Hematopoietic multipotent progenitor cell (in vitro differentiated cells): ENCODE results near the gene SEL1L3. TPM values are rescaled to one million over a fixed set of nuclear protein-coding genes. Genes with fewer than 3 reads are reported as not detected.

Experiments used
- DNase-seq, 3 donors: peaks; one replicate each; pipeline ENCODE4 v3.0.0-alpha.2; 2011 to 2015; ENCODE audit warnings: low read depth in 2 of 3, low spot score in 2 of 3
- total RNA-seq: library from RNA; depleted of rRNA; stranded (reverse); fragments of >200 nt; gene quantifications from one replicate; pipeline ENCODE4 v1.2.3, GENCODE V29; 2012

Gene SEL1L3
- total RNA-seq, 1 donor = 31.8 TPM

DNA sequence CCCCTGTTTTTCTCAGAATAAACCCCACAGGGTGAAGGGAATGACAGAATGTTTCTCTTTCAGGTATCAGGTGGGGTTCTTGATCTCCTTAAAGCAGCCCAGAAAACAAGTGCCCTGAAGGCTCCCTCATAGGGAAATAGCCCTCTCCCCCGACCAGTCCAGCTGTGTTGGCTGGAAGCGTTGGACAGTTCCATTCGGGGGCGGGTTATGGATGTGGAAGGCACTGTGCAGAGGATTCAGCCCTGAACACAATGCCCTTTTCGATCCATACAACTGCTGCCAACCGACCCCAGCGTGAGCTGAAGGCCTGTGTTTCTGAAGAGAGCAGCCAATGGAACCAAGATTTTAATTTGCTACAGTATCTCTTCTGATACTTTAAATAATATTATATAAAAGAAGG, 41.5 kb downstream of the SEL1L3 start:
- no peak for DNase-seq

DNA sequence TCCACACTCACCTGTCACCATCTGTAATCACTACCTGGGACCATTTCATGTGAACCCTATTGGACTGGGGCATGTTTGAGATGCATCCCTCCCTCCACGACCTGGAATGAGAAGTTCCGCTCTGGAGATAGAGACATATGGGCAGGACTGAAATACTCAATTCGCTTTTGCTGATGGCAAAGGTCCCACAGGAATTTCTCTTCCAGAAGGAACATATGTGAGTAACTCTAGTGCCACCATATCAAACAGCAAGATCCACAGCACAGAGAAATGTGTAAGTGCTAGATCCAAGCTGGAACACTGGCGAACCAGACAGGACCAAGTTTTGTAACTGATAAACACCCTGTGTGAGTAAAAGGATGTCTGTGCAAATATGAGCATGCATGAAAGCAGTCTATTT, 43.9 kb downstream of the SEL1L3 start:
- DNase-seq = no peak

DNA sequence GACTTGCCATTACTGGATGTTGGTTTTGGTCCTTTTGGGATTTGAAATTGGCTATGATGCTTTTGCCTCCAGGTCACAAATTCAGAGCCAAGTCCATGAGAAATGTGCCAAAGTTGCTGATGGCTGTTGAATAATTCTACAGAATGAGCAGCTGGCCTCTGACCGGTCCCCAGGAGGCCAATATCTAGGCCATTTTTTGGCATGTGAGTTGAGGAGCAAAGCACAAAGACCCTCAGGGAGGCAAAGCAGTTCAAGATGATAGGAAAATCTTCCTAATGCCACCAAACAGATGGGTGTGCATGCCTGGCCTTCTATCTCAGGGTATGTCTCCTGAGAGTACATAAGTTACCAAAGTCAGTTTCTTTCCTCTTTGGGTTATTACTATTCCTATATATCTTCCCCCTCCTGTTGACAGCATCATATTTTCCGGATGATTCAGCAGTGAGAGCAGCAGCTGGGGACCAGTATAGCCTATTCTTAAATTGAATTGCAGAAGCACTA, 44.4 kb downstream of the SEL1L3 start:
- no peak for DNase-seq

DNA sequence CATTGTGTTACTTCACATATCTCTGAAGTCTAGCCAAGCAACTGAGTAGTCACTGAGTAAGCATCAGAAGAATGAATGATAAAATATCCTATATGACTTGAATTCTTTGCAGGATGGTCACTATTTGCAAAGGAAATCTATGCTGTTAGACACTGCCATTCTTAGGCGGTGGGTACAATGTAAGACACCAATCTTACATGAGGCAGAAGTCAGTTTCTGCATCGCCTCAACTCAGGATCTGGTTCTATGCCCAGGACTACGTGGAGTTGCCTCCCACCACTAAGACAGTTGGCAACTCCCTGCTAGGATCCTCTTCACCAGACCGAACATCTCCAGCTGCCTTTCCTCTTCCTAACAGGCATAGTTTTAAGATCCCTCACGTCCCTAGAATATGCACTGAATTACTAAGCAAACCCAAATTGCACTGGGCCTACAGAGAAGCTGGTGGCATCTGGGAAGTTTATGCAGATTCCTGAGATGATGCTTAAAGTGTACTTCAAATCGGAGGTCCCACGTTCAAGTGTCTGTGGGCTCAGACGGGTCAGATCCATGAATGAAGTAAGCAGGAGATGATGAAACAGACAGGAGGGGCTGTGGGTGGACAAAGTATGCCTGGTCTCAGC, 45.6 kb downstream of the SEL1L3 start:
- DNase-seq = no peak

DNA sequence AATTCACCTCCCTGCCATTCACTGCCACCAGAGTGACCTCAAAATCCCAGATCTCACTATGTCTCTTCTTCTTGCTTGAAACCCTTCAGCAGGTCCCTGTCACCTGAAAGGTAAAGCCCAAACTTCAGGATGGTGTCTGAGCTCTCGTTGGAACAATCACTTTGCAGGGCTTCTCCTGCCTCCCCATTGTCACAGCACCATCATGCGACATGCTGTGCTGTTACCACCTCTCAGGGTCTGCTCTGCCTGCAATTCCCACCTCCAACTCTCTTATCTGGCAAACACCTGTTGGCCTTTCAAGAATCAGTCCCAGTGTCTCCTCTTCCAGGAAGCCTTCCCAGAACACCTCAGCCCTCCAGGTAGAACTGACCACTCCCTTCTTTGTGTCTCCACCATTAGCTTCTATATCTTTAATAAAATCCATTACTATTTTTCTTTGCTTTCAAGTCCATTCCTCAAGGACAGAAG, 46.2 kb downstream of the SEL1L3 start:
- no peak for DNase-seq

DNA sequence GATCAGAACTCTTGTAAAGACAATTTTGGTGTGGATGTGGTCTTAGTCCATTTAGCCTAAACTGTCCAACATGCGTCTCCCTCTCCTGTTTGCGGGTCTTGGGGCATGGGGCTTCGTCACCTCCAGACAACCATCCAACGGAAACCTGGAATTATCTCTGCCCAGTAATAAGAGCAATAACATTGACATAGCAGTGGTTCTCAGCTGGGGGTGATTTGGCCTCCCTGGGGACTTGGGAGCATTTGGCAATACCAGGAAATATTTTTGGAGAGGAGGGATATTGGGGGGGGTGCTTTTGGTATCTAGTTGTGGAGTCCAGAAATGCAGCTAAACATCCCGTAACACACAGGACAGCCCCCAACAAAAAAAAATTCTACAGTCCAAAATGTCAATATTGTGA, 47.2 kb downstream of the SEL1L3 start:
- DNase-seq = no peak

DNA sequence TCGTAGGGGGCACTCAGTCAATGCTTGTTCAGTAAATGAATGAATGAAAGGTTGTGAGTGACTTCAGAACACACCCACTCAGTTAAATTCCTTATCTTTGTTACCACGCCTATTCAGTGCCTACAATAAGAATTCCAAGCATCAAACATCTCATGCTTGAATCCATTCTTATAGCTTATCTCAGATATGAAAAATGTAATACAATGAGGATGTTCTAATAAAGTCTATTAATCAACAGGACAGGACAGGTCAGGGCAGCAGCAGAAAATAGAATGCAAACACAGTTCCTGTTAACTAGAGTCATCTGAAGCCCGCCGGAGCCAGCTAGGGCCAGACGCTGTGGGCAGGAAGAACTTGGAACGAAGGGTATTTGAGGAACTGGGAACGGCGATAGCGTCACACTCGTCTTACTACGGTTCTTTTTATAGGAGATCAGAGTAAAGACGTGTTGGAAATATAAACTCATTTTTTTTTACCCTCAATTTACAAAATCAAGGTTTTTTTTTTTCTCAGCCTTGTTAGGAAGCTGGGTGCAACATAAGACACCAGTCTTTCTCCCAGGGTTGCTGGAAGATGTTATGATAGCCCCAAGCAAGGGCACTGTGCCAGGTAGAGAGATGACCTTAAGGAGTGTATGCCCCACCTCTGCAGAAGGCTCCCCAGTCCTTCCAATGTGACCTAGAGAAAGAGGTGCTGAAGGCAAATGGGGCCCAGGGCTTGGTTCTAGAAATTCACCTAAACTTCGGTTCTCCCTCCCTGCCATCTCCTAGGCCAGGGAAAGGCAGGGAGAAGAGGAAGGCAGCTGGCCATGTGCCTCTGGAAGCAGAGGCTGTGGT, 48.3 kb downstream of the SEL1L3 start:
- peak in 1 of 3 donors; percentile 2 for DNase-seq

DNA sequence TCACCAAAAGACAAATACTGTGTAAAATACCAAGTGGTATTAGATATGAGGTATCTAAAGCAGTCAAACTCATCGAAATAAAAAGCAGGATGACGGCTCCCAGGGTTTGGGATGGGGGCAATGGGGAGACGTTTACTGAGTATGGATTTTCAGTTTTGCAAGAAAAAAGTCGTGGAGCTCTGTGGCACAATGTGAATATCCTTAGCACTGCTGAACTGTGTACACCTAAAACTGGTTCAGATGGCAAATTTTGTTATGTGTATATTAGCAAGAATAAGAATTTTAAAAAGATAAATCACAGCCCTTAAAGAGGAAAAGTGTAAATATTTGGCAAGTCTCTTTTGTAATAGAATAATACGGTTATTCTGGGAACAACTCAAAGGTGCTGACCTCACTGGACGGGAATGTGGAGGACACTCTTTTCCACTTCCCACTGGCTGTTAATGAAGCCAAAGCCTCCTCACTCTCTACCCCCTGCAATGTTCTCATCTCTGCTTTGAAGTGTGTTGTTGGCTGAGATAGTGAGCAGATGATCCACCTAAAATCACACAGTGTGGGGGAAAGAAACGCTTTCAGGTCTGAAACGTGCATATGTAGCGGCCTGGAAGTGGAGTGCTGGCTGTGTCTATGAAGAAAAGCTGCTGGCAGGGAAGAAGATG, 49.2 kb downstream of the SEL1L3 start:
- DNase-seq = no peak

DNA sequence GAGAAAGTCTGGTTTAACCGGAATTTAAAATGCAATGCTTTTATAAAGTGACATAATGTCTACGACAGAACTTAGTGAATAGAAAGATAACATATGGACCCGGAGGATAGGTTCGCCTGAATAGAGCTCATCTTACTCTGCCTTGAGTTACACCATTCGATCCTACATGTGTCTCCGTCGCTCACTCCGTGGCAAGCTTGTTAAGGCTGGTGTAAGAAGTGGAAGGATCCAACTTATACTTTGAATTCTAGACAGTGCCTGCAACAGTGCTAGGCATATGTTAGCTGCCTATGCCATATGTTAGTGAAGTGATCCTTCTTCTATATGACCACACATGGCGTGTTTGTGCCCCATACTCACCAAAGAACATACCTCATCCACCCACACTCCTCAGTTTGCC, 50.9 kb downstream of the SEL1L3 start:
- no peak for DNase-seq

DNA sequence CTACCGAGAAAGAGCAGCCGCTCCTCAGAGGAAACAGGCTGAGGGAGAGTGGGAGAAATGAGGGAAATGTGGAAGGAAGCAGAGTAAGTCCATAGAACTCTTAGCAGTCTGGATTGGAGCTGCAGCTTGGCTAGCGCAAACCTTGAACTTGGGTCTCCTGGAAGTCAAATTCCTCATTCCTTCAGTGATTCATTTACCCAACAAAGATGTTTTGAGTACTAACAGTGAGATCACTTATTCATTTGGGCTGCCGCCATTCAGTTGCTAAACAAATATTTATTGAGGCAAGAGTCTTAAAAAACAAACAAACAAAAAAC, 51.5 kb downstream of the SEL1L3 start:
- DNase-seq = no peak

DNA sequence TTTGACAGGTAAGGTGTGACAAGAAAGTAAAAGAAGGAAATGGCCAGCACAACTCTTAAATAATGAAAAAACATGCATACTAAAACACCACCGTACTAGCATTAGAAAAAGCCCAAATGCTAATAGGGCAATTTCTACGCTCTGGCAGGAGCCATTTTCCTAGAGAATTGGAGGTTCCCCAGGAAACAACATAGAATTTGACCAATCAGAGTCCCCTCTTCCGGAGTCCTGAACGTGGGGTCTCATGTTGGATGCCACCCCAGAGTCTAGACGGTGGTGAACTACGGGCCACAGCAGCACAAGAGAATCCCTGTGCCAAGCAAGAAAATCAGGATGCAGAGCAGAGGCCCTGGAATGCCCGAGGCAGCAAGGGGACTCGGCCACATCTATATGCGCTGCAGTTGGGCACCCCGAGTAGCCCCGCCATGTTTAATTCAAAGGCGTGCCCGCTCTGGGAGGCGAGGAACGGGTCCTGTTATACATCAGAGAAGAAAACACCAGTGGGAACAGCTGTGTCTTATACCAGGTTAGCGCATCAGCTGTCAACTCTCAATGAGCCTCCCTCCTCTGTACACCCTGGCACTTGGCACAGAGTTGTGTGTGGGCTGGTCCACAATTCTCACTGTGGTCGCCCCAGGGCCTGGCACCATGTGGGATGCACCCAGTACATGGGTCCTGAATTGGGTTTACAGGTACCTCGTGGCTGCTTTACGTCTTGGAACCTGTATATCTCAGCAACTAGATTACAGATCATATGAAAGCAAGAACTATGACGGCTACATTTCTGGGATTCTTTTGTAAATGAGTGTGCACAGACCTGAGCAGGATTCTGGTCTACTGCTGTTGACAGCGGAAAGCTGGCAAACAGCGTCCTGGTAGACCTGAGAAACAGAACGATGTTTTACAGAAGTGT, 52.1 kb downstream of the SEL1L3 start:
- no peak for DNase-seq

DNA sequence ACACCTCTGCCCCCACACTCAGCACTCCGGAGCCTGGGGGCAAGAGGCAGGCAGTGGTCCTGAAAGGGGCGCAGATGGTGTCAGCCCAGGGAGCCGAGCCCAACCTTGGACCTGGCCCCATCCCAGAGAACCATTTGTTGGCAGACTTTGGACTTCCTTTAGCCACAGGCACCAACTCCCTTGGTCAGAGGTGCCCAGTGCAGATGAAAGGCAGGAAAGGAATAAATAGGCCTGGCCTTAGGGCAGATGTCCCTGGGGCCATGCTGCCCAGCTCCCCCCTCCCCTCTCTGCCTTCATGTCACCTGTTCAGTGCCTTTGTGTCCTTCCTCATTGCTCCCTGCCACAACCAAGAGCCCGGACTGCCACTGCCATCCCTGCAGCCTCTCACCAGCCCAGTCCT, 52.8 kb downstream of the SEL1L3 start:
- DNase-seq = no peak

DNA sequence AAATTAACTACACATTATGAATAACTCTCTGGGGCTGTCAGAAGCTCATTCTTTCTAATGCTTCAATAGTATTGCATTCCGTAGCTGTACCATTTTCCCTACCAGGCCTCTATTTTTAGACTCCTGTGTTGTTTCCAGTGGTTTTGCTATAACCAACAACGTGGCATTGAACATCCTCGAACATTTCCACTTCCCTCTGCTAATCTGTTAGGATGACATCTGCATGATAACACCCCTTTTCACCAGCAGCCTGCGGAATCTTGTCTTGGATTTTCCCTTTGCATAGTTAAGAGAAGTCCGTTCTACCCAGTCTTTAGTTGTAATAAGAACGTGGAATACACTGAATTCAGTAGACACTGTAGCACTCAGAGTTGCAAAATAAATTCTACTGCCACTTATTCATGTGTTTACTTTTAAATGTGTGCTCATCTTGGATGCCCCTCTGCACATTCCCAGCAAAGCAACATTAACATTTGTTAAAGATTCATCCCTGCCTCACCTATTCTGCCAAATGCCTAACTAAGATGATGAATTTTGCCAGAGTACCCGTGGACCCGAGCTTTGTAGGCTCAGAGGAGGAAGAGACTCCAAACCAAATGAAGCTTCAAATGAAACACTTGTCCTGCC, 55.6 kb downstream of the SEL1L3 start:
- DNase-seq = no peak

DNA sequence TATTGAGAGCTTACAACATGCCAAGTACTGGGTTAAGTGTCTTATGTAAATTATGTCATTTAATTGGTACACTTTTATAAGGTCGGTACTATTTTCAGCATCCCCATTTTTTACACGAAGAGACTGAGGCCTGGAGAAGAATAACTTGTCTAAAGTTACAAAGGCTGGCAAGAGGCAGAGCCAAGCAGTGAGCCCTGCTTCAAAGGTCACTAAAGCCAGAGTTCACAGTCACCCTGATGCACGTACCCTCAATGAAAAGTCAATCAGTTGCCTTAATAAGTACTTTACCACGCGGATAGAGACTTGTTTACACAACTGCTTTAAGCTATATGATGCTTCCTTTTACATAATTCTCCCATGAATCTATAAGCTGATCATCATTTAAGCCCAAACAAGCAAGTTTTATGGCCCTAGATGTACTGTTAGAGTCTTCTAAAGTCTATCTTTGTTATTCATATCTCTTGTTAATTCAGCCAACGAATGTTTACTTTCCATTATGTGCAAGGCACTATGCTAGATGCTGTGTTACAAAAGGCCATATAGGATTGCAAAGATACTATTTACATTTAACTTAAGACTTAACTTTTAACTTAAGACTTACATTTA, 57.4 kb downstream of the SEL1L3 start:
- no peak for DNase-seq

DNA sequence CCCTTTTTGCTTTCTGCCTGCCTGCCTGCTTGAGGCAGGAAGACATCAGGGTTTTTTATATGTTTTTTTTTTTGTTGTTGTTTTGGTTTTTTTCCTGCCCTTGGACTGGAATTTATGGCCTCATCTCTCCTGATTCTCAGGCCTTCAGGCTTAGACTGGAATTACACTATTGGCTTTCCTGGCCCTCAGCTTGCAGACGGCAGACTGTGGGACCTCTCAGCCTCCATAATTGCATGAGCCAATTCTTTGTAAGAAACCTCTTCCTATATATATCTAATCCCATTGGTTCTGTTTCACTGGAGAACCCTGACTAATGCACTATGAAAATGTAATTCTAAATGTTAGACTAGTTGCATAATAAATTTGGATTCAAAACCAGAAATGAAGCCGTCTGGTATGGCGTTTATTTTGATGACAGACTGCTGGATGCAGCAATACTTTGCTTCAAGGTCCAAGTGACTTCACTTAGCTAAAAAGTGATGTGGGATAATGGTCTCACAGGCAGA, 59.0 kb downstream of the SEL1L3 start:
- no peak for DNase-seq

DNA sequence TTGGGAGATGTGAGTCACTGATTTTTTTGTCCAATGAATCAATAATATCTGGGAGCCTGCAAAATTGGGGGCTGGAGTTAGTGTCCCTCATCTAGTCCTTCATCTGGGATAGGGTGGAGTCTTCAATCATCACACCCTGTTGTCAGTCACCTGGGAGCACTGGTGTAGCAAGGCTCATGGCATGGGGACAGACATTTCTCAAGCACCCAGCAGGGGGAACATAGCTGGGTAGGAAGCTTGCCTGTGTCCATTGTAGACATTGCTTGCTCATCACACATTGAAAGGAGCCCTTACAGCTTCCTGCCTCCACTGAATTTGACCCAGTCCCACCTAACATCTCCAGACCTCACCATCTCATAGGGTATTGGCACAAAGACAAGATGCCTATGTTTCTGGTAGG, 61.2 kb downstream of the SEL1L3 start:
- no peak for DNase-seq

DNA sequence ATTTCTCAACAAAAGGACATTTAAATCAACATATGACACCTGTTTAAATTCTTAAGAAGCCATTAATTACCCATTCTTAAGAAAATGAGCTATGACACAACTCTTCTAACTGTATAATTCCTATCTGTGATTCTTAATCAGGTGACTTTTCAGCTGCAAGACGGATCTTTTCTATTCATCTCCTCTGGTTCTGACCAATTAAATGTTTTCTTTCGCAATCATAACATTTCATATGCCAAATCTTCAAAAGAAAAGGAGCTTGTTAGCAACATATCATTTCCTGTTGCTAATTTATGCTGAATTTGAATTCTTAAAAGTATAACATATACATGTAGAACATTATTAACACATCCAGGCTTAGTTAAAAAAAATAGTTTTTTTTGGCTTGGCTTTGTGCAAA, 62.5 kb downstream of the SEL1L3 start:
- DNase-seq = no peak

DNA sequence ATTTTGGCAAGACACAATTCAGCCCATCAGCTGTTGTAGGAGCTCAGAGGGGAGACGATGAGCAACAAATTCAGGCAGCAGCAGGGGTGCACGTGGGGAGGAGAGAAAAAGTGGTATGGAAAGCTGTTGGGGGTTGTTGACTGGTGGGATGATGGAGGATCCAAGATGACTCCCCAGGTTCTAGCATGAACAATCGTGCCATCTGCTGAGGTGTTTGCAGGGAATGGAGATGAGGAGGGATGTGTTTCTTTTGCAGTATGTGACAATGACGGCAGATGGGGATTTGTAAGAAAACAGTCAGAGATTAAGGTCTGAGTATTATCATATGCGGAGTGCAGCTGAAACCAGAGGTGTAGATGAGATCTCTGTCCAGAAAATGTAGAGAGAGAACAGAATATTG, 63.3 kb downstream of the SEL1L3 start:
- DNase-seq = no peak

DNA sequence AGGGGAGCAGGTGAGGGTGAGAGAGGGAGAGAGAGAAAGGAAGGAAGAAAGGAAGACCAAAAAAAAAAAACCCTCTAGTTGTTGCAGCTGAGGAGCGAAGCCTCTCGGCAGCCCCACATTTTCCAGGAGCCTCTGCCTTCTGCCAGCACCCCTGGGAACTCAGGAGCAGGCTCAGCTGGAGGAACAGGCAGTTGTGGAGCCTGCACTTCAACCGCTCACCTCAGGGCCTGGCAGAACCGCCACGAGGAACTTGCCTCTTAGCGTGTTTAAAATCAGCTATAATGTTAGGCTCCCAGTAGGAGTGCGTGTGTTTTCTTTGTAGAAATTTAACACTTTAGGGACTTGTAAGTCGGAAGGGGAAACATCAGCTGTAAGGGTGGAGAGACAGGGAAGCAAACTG, 65.7 kb downstream of the SEL1L3 start:
- DNase-seq = no peak
